Measurements from ENCODE around the gene DEK. TPM values are rescaled to one million over a fixed set of nuclear protein-coding genes. Genes with fewer than 3 reads are reported as not detected.

The DEK gene
- total and polyA plus RNA-seq, 2 donors (not counting 1 experiment from before 2014, with no cell fraction given): 13.6 to 114 TPM

DNA sequence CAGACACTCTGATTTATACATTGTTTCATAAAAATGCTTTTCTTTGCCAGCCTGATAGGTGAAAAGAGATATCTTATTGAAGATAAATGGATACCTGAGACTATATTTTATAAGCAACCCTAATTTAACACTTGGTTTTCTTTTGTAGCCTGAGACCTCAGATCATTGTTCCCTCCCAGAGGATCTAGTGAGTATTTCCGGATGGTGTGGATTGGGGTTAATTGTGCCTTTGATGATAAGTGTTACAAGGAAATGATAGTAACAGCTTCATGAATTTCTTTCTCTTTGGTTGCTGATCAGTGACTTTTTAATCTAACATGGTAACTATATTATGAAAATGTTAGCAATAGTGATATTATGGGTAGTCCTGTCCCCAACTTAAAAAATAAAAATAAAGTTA, 78.7 kb downstream of the DEK start:
- Histone ChIP-seq H2AFZ (ENCODE audit: insufficient read depth, low read depth, low read length, poor library complexity, severe bottlenecking) (no peak overlapping the region), H3K27ac (ENCODE audit: low read length in 2 of 2) (no peak overlapping the region), H3K36me3 (replicated peaks in 1 of 2; ENCODE audit: control extremely low read depth in 1 of 2, control insufficient read depth in 1 of 2, extremely low read depth in 1 of 2, insufficient read depth in 2 of 2, low read length in 1 of 2) (peaks cover 0 to 25% of the 10 kb centered on the region in 2 experiments), H3K27me3 (replicated peaks in 1 of 4; ENCODE audit: control extremely low read depth in 1 of 4, control insufficient read depth in 3 of 4, insufficient read depth in 4 of 4, low read length in 3 of 4) (no peaks in the 10 kb centered on the region), H3K79me2 (ENCODE audit: control insufficient read depth, insufficient read depth, low read length) (peaks cover 17% of the 10 kb centered on the region), H3K4me2 (replicated peaks; ENCODE audit: low read depth, low read length, poor library complexity, severe bottlenecking) (no peak overlapping the region), H3K4me1 (ENCODE audit: control insufficient read depth in 2 of 2, insufficient read depth in 2 of 2, low read length in 2 of 2) (peaks cover 12% of the 10 kb centered on the region in 2 donors), H3K9ac (ENCODE audit: low read length) (no peak overlapping the region), H3K9me3 (ENCODE audit: control extremely low read depth in 1 of 3, control insufficient read depth in 2 of 3, insufficient read depth in 1 of 3, low read length in 2 of 3) (no peaks in the 10 kb centered on the region), H4K20me1 (ENCODE audit: control insufficient read depth, insufficient read depth, low read length, poor library complexity, severe bottlenecking) (no peaks in the 10 kb centered on the region), H3K4me3 (ENCODE audit: control extremely low read depth in 1 of 5, extremely low read depth in 1 of 5, insufficient read depth in 1 of 5, low read depth in 2 of 5, low read length in 4 of 5) (no peak overlapping the region)
- Mint-ChIP-seq H3K27ac (no peak overlapping the region), H3K27me3 (no peaks in the 10 kb centered on the region), H3K4me3 (no peak overlapping the region), H3K4me1 (peaks cover 21% of the 10 kb centered on the region), H3K9me3 (ENCODE audit: insufficient read depth) (no peaks in the 10 kb centered on the region)
- ATAC-seq (ENCODE audit: low read depth) (no peak), DNase-seq (no peak)
- intact Hi-C loops (cut with micrococcal nuclease): no loop called here
- no CpG with 5 or more reads among the region's 1 CpG for WGBS (ENCODE audit: insufficient coverage)
- ChIA-PET POLR2A (no interaction called here), CTCF (no interaction called here)
- TF ChIP-seq CTCF (IDR thresholded peaks at IDR 0.05) (no peak), EZH2 (IDR thresholded peaks at IDR 0.05; ENCODE audit: borderline replicate concordance, insufficient read depth, low read depth, low read length, poor library complexity, severe bottlenecking) (no peak)

- intact Hi-C loops (cut with micrococcal nuclease): no loop called here
- H3K27ac Mint-ChIP-seq: no peak overlapping the region
- H3K9me3 Mint-ChIP-seq (ENCODE audit: insufficient read depth): no peaks in the 10 kb centered on the region
- no peak overlapping the region for H2AFZ ChIP-seq (ENCODE audit: insufficient read depth, low read depth, low read length, poor library complexity, severe bottlenecking)
- CTCF ChIA-PET: interaction anchor here (1.6 kb wide), 1 partner anchor 62 kb away, joined by 3 read pairs; no protein-coding TSS in a partner anchor
- ATAC-seq (ENCODE audit: low read depth) (no peak), DNase-seq (no peak)
- POLR2A ChIA-PET: no interaction called here
- peaks cover 23 to 25% of the 10 kb centered on the region in 2 donors for H3K4me1 ChIP-seq (ENCODE audit: control insufficient read depth in 2 of 2, insufficient read depth in 2 of 2, low read length in 2 of 2)
- H3K36me3 ChIP-seq (replicated peaks in 1 of 2; ENCODE audit: control extremely low read depth in 1 of 2, control insufficient read depth in 1 of 2, extremely low read depth in 1 of 2, insufficient read depth in 2 of 2, low read length in 1 of 2): peaks cover 0 to 17% of the 10 kb centered on the region in 2 experiments
- 100% methylated on average over 3 of the region's 4 CpGs for WGBS (ENCODE audit: insufficient coverage)
- no peaks in the 10 kb centered on the region for H3K9me3 ChIP-seq (ENCODE audit: control extremely low read depth in 1 of 3, control insufficient read depth in 2 of 3, insufficient read depth in 1 of 3, low read length in 2 of 3)
- no peaks in the 10 kb centered on the region for H4K20me1 ChIP-seq (ENCODE audit: control insufficient read depth, insufficient read depth, low read length, poor library complexity, severe bottlenecking)
- TF ChIP-seq EZH2 (IDR thresholded peaks at IDR 0.05; ENCODE audit: borderline replicate concordance, insufficient read depth, low read depth, low read length, poor library complexity, severe bottlenecking) (no peak), CTCF (IDR thresholded peaks at IDR 0.05) (no peak)
- peaks cover 35% of the 10 kb centered on the region for H3K4me1 Mint-ChIP-seq
- peaks cover 19% of the 10 kb centered on the region for H3K79me2 ChIP-seq (ENCODE audit: control insufficient read depth, insufficient read depth, low read length)
- no peak overlapping the region for H3K4me3 ChIP-seq (ENCODE audit: control extremely low read depth in 1 of 5, extremely low read depth in 1 of 5, insufficient read depth in 1 of 5, low read depth in 2 of 5, low read length in 4 of 5)
- no peaks in the 10 kb centered on the region for H3K27me3 Mint-ChIP-seq
- H3K4me3 Mint-ChIP-seq: no peak overlapping the region
- H3K9ac ChIP-seq (ENCODE audit: low read length): no peak overlapping the region
- H3K27ac ChIP-seq (ENCODE audit: low read length in 2 of 2): no peak overlapping the region
- H3K4me2 ChIP-seq (replicated peaks; ENCODE audit: low read depth, low read length, poor library complexity, severe bottlenecking): no peak overlapping the region
- H3K27me3 ChIP-seq (replicated peaks in 1 of 4; ENCODE audit: control extremely low read depth in 1 of 4, control insufficient read depth in 3 of 4, insufficient read depth in 4 of 4, low read length in 3 of 4): no peaks in the 10 kb centered on the region
These were observed 80.6 kb downstream of the DEK start for GRCh38 chr6:18183766-18184165.
